Measurements from ENCODE around the gene WWOX. TPM values are rescaled to one million over a fixed set of nuclear protein-coding genes. Genes with fewer than 3 reads are reported as not detected.

Gene WWOX
- polyA plus RNA-seq, 4 donors, result 4.9 to 15.8 (median 7.0) TPM

GRCh38 chr16:78439646-78440045, 340.2 kb downstream of the WWOX start:
- no peaks in the 10 kb centered on the region for H3K4me1 ChIP-seq (ENCODE audit: control insufficient read depth in 3 of 3, insufficient read depth in 2 of 3, low read depth in 1 of 3, low read length in 2 of 3)
- FAIRE-seq (no peak), DNase-seq (no peak)
- no peaks in the 10 kb centered on the region for H3K36me3 ChIP-seq (ENCODE audit: control insufficient read depth in 3 of 3, insufficient read depth in 2 of 3, low read depth in 1 of 3, low read length in 3 of 3)
- H3K27me3 ChIP-seq (ENCODE audit: control insufficient read depth in 3 of 3, insufficient read depth in 3 of 3, low read length in 3 of 3), result no peaks in the 10 kb centered on the region
- WGBS, 3 donors, result 91 to 98% (median 97%) methylated on average over 2 of the region's 2 CpGs
- H3K4me3 ChIP-seq (ENCODE audit: low read depth in 1 of 3, low read length in 3 of 3), result no peak overlapping the region
- H3K9me3 ChIP-seq (ENCODE audit: control insufficient read depth in 2 of 2, insufficient read depth in 1 of 2, low read depth in 1 of 2, low read length in 1 of 2), result no peaks in the 10 kb centered on the region
- no peak overlapping the region for H3K27ac ChIP-seq (ENCODE audit: low read depth in 1 of 3, low read length in 2 of 3)

- Histone ChIP-seq H3K9me3 (ENCODE audit: control insufficient read depth in 2 of 2, insufficient read depth in 1 of 2, low read depth in 1 of 2, low read length in 1 of 2) (no peaks in the 10 kb centered on the region), H3K27ac (ENCODE audit: low read depth in 1 of 3, low read length in 2 of 3) (no peak overlapping the region), H3K4me3 (ENCODE audit: low read depth in 1 of 3, low read length in 3 of 3) (no peak overlapping the region), H3K4me1 (ENCODE audit: control insufficient read depth in 3 of 3, insufficient read depth in 2 of 3, low read depth in 1 of 3, low read length in 2 of 3) (no peaks in the 10 kb centered on the region), H3K27me3 (ENCODE audit: control insufficient read depth in 3 of 3, insufficient read depth in 3 of 3, low read length in 3 of 3) (no peaks in the 10 kb centered on the region), H3K36me3 (ENCODE audit: control insufficient read depth in 3 of 3, insufficient read depth in 2 of 3, low read depth in 1 of 3, low read length in 3 of 3) (no peaks in the 10 kb centered on the region)
- DNase-seq (no peak), FAIRE-seq (no peak)
- 77 to 91% (median 87%) methylated on average over 5 of the region's 5 CpGs for WGBS, 3 donors
These were observed 341.8 kb downstream of the WWOX start for GRCh38 chr16:78441298-78441697.

- Histone ChIP-seq H3K36me3 (ENCODE audit: control insufficient read depth in 3 of 3, insufficient read depth in 2 of 3, low read depth in 1 of 3, low read length in 3 of 3) (no peaks in the 10 kb centered on the region), H3K9me3 (ENCODE audit: control insufficient read depth in 2 of 2, insufficient read depth in 1 of 2, low read depth in 1 of 2, low read length in 1 of 2) (no peaks in the 10 kb centered on the region), H3K27me3 (ENCODE audit: control insufficient read depth in 3 of 3, insufficient read depth in 3 of 3, low read length in 3 of 3) (no peaks in the 10 kb centered on the region), H3K4me3 (ENCODE audit: low read depth in 1 of 3, low read length in 3 of 3) (no peak overlapping the region), H3K27ac (ENCODE audit: low read depth in 1 of 3, low read length in 2 of 3) (no peak overlapping the region), H3K4me1 (ENCODE audit: control insufficient read depth in 3 of 3, insufficient read depth in 2 of 3, low read depth in 1 of 3, low read length in 2 of 3) (no peaks in the 10 kb centered on the region)
- DNase-seq, result peak in 1 of 2 donors; percentile 12
- 25 to 50% (median 37%) methylated on average over 13 of the region's 13 CpGs for WGBS, 3 donors
- no peak for FAIRE-seq
These were observed 344.3 kb downstream of the WWOX start for GRCh38 chr16:78443542-78444364.

- H3K27ac ChIP-seq (ENCODE audit: low read depth in 1 of 3, low read length in 2 of 3), result no peak overlapping the region
- DNase-seq, result no peak
- H3K27me3 ChIP-seq (ENCODE audit: control insufficient read depth in 3 of 3, insufficient read depth in 3 of 3, low read length in 3 of 3), result no peaks in the 10 kb centered on the region
- no peak for FAIRE-seq
- H3K36me3 ChIP-seq (ENCODE audit: control insufficient read depth in 3 of 3, insufficient read depth in 2 of 3, low read depth in 1 of 3, low read length in 3 of 3), result no peaks in the 10 kb centered on the region
- WGBS, 3 donors, result 88 to 94% (median 94%) methylated on average over 5 of the region's 5 CpGs
- H3K4me1 ChIP-seq (ENCODE audit: control insufficient read depth in 3 of 3, insufficient read depth in 2 of 3, low read depth in 1 of 3, low read length in 2 of 3), result no peaks in the 10 kb centered on the region
- no peaks in the 10 kb centered on the region for H3K9me3 ChIP-seq (ENCODE audit: control insufficient read depth in 2 of 2, insufficient read depth in 1 of 2, low read depth in 1 of 2, low read length in 1 of 2)
- H3K4me3 ChIP-seq (ENCODE audit: low read depth in 1 of 3, low read length in 3 of 3), result no peak overlapping the region
These were observed 346.4 kb downstream of the WWOX start for GRCh38 chr16:78445818-78446217.

GRCh38 chr16:78446486-78446885, 347.0 kb downstream of the WWOX start:
- Histone ChIP-seq H3K27ac (ENCODE audit: low read depth in 1 of 3, low read length in 2 of 3) (no peak overlapping the region), H3K4me1 (ENCODE audit: control insufficient read depth in 3 of 3, insufficient read depth in 2 of 3, low read depth in 1 of 3, low read length in 2 of 3) (no peaks in the 10 kb centered on the region), H3K9me3 (ENCODE audit: control insufficient read depth in 2 of 2, insufficient read depth in 1 of 2, low read depth in 1 of 2, low read length in 1 of 2) (no peaks in the 10 kb centered on the region), H3K36me3 (ENCODE audit: control insufficient read depth in 3 of 3, insufficient read depth in 2 of 3, low read depth in 1 of 3, low read length in 3 of 3) (no peaks in the 10 kb centered on the region), H3K27me3 (ENCODE audit: control insufficient read depth in 3 of 3, insufficient read depth in 3 of 3, low read length in 3 of 3) (no peaks in the 10 kb centered on the region), H3K4me3 (ENCODE audit: low read depth in 1 of 3, low read length in 3 of 3) (no peak overlapping the region)
- no peak for FAIRE-seq
- 95 to 96% (median 96%) methylated on average over 5 of the region's 5 CpGs for WGBS, 3 donors
- no peak for DNase-seq

- 78 to 91% (median 88%) methylated on average over 2 of the region's 2 CpGs for WGBS, 3 donors
These were observed 347.6 kb downstream of the WWOX start for GRCh38 chr16:78446992-78447563.

GRCh38 chr16:78448658-78449271, 349.3 kb downstream of the WWOX start:
- no peak for FAIRE-seq
- H3K9me3 ChIP-seq (ENCODE audit: control insufficient read depth in 2 of 2, insufficient read depth in 1 of 2, low read depth in 1 of 2, low read length in 1 of 2), result no peaks in the 10 kb centered on the region

More at GRCh38 chr16:78446992-78447563, 347.6 kb downstream of the WWOX start:
- no peak overlapping the region for H3K27ac ChIP-seq (ENCODE audit: low read depth in 1 of 3, low read length in 2 of 3)
- no peaks in the 10 kb centered on the region for H3K9me3 ChIP-seq (ENCODE audit: control insufficient read depth in 2 of 2, insufficient read depth in 1 of 2, low read depth in 1 of 2, low read length in 1 of 2)
- H3K4me1 ChIP-seq (ENCODE audit: control insufficient read depth in 3 of 3, insufficient read depth in 2 of 3, low read depth in 1 of 3, low read length in 2 of 3), result no peaks in the 10 kb centered on the region
- H3K36me3 ChIP-seq (ENCODE audit: control insufficient read depth in 3 of 3, insufficient read depth in 2 of 3, low read depth in 1 of 3, low read length in 3 of 3), result no peaks in the 10 kb centered on the region
- no peak overlapping the region for H3K4me3 ChIP-seq (ENCODE audit: low read depth in 1 of 3, low read length in 3 of 3)
- no peak for DNase-seq
- FAIRE-seq, result no peak
- no peaks in the 10 kb centered on the region for H3K27me3 ChIP-seq (ENCODE audit: control insufficient read depth in 3 of 3, insufficient read depth in 3 of 3, low read length in 3 of 3)

GRCh38 chr16:78450255-78450654, 350.8 kb downstream of the WWOX start:
- DNase-seq (no peak), FAIRE-seq (no peak)
- WGBS, 3 donors, result 59 to 62% (median 59%) methylated on average over 2 of the region's 2 CpGs
- H3K27me3 ChIP-seq (ENCODE audit: control insufficient read depth in 3 of 3, insufficient read depth in 3 of 3, low read length in 3 of 3), result no peaks in the 10 kb centered on the region
- no peaks in the 10 kb centered on the region for H3K4me1 ChIP-seq (ENCODE audit: control insufficient read depth in 3 of 3, insufficient read depth in 2 of 3, low read depth in 1 of 3, low read length in 2 of 3)
- no peak overlapping the region for H3K4me3 ChIP-seq (ENCODE audit: low read depth in 1 of 3, low read length in 3 of 3)
- H3K36me3 ChIP-seq (ENCODE audit: control insufficient read depth in 3 of 3, insufficient read depth in 2 of 3, low read depth in 1 of 3, low read length in 3 of 3), result no peaks in the 10 kb centered on the region
- H3K9me3 ChIP-seq (ENCODE audit: control insufficient read depth in 2 of 2, insufficient read depth in 1 of 2, low read depth in 1 of 2, low read length in 1 of 2), result no peaks in the 10 kb centered on the region
- H3K27ac ChIP-seq (ENCODE audit: low read depth in 1 of 3, low read length in 2 of 3), result no peak overlapping the region

More at GRCh38 chr16:78448658-78449271, 349.3 kb downstream of the WWOX start:
- no peaks in the 10 kb centered on the region for H3K36me3 ChIP-seq (ENCODE audit: control insufficient read depth in 3 of 3, insufficient read depth in 2 of 3, low read depth in 1 of 3, low read length in 3 of 3)
- H3K4me1 ChIP-seq (ENCODE audit: control insufficient read depth in 3 of 3, insufficient read depth in 2 of 3, low read depth in 1 of 3, low read length in 2 of 3), result no peaks in the 10 kb centered on the region
- H3K27me3 ChIP-seq (ENCODE audit: control insufficient read depth in 3 of 3, insufficient read depth in 3 of 3, low read length in 3 of 3), result no peaks in the 10 kb centered on the region
- no peak overlapping the region for H3K4me3 ChIP-seq (ENCODE audit: low read depth in 1 of 3, low read length in 3 of 3)
- H3K27ac ChIP-seq (ENCODE audit: low read depth in 1 of 3, low read length in 2 of 3), result no peak overlapping the region
- peak in 1 of 2 donors; percentile 33 for DNase-seq
- 45 to 74% (median 69%) methylated on average over 6 of the region's 6 CpGs for whole genome bisulfite sequencing, 3 donors
